Fibroblast of skin of back (primary cell): Measurements from ENCODE around the gene SRP54. TPM values are rescaled to one million over a fixed set of nuclear protein-coding genes. Genes with fewer than 3 reads are reported as not detected.
A peak's percentile ranks its signal among the peaks of the same experiment; 100 is the strongest.
"Not testable (repeated sequence)": the region's sequence is repeated elsewhere in the genome, so short reads cannot be mapped to it uniquely, and the experiment has no call there.

Source experiments
- DNase-seq: peaks from one replicate; pipeline ENCODE4 v3.0.0-alpha.2; 2013
- polyA plus RNA-seq, 2 experiments: library from polyadenylated mRNA; unstranded; fragments of 120-200 nt; gene quantifications; one replicate each; pipeline ENCODE4 v1.2.1, GENCODE V29; 2013; ENCODE audit not compliant: insufficient read length in 2 of 2

The SRP54 gene
- 66.1 TPM for polyA plus RNA-seq (2013, experiment 1 of 2; ENCODE audit: insufficient read length)
- 71.3 TPM for polyA plus RNA-seq (2013, experiment 2 of 2; ENCODE audit: insufficient read length)

DNA sequence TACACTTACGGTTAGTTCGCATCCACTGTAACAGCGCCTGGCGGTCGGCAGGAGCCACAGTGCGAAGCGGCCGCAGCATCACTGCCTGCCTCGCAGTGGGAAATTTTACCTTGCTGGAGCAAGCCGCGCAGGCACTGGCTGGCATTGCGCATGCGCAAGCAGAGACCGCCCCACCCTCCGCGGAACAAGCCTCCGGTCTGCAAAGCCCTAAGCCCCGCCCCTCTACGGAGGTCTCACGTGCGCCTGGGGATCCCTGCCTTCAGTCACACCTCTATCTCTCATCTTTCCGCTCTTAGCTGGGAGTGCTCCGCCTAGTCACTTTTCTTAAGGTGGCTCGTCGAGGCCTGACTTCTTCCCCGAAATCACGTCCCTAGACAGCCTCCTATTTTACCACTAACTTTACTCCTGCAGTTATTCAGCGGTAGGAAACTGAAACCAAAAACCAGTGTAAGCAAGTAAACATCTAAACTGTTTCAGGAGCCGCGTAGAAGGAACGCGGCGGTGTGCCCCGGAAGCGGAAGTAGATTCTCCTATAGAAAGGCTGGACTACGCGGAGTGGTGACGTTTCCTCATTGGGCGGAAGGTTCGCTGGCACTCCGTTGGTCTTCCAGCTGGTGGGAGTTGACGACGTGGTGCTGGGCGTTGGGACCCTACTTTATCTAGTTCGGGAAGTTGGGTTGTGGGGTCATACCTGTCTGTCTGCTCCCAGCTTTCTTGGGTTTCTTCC lies at the start of gene SRP54:
SRP54 (plus strand) TSS at position 572 of the 727 bp plus-strand sequence. CDS start 13,718 bp downstream, outside the sequence.
- peak; percentile 95 for DNase-seq

DNA sequence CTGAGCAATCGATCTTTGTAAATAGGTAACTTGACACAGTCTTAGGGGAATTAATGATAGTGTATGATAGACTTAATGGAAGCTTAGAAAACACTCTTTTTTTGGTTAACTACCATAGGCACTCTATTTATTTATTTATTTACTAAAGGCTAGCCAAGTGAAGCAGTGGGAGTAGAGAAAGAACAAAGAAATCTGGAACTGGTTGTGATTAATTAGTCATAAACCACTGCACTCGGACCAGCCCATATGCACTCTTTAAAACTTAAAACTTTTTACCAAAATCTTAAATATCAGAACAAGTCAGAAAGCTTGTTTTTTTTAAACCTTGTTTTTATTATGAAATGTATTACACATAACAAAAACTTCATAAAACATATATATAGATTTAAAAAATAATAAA lies 49.5 kb upstream of the SRP54 start:
- no peak for DNase-seq

DNA sequence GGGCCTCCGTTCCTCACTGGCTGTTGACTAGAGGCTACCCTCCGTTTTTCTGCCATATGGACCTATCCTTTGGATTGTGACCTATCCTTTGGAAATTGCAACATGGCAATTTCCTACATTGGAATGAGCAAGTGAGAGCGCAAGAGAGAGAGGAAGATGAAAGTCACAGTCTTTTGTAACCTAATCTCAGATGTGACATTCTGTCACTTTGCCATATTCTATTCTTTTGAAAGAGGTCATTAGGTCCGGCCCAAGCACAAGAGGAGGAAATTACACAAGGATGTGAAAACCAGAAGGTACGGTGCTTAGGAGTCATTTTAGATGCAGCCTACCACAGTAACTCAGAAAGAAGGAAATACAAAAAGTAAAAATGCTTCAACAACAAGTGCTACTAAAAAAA lies 47.3 kb upstream of the SRP54 start:
- DNase-seq, result no peak

DNA sequence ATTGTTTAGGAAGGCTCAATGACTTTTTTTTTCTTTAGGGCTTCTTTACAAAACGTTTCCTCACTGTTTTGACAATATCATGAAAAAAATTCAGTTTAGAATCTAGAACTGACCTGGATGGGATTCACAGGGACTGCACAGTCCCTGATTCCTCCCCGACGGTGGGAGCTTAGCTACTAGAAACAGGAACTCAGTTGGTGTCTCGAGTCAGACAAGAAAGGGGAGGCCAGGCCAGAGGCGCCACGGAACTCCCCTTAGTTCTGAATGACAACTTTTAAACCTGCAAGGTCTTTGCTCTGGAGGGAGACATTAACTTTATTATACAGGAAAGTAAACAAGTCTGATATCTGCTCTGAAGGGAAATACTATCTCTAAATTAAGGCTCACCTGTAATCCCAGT lies 45.4 kb upstream of the SRP54 start:
- no peak for DNase-seq

DNA sequence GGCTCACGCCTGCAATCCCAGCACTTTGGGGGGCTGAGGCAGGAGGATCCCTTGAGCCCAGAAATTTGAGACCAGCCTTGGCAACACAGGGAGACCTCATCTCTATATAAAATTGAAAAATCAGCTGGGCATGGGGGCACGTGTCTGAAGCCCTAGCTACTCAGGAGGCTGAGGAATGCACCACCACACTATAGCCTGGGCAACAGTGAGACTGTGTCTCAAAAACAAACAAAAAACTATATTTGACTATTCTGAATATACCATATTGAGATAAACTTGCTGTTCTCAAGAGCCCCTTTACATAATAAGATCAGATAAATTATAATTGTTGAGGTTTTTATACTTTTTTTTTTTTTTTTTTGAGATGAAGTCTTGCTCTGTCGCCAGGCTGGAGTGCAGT lies 44.9 kb upstream of the SRP54 start:
- DNase-seq, result no peak

DNA sequence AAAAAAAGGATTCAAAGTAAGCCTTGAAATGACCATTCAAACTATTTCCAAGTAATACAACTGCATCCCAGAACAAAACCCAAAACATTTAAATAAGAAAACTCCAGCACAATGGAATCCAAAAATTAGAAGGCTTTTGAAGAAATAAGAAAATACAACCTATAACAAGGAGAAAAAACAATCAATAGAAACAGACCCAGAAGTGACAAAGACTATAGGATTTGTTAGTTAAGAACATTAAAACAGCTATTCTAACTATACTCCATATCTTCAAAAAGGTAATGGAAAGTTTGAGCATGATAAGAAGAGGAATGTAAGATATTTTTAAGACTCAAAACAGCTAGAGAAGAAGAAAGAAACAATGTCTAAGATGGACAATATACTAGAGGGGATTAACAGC lies 39.3 kb upstream of the SRP54 start:
- no peak for DNase-seq

DNA sequence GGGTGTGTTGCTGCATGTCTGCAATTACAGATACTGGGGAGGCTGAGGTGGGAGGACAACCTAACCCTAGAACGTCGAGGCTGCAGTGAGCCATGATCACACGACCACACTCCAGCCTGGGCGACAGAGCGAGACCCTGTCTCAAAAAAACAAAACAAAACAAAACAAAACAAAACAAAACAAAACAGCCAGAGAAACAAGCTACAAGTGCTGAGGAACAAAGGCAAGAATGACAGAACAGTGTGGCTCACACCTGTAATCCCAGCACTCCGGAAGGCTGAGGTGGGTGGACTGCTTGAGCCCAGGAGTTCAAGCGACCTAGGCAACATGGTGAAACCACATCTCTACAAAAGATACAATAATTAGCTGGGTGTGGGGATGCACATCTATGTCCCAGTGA lies 38.0 kb upstream of the SRP54 start:
- no peak for DNase-seq

DNA sequence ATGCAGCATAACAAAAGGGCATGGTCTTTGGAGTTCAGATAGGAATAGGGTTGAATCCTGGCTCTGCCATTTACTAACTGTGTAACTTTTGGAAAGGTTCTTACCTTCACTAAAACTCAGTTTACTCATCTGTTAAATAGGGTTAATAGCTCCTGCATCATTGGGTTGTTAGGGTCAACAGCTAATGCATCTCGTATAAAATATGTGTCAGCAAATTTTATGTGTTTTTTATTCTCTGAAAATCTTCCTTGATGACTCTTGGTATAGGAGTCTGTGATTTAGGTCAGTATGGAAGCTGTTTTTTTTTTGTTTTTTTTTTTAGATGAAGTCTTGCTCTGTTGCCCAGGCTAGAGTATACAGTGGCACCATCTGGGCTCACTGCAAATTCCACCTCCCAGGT lies 36.1 kb upstream of the SRP54 start:
- DNase-seq, result no peak

DNA sequence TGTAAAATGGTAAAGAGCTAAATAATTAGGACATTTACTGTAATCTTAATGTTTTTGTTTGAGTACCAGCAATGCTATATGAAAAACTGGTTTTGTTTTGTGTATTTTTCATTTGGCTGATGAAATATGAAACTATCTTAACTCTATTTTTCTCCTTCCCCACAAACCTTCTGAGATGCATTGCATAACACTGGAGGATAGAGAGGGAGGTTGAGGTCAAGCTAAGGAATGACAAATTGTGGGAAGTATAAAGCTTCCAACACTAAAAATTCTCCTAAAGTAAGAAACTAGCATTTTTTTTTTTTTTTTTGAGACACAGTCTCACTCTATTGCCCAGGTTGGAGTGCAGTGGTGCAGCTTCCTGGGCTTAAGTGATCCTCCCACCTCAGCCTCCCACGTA lies 31.5 kb upstream of the SRP54 start:
- peak; percentile 4 for DNase-seq

DNA sequence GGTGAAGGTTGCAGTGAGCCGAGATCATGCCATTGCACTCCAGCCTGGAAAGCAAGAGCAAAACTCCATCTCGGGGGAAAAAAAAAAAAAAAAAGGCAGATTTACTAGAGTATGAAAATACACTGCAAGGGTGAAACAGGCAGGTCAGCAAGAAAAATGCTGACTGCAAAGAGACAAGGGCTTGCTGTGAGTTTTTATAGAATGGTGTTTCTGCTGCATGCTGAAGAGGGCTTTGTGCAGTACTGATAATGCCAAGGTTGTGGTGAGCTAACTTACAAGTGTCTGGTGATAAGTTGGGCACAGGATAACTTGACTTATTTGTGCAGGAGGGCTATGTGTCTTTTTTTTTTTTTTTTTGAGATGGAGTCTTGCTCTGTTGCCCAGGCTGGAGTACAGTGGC lies 25.9 kb upstream of the SRP54 start:
- no peak for DNase-seq

DNA sequence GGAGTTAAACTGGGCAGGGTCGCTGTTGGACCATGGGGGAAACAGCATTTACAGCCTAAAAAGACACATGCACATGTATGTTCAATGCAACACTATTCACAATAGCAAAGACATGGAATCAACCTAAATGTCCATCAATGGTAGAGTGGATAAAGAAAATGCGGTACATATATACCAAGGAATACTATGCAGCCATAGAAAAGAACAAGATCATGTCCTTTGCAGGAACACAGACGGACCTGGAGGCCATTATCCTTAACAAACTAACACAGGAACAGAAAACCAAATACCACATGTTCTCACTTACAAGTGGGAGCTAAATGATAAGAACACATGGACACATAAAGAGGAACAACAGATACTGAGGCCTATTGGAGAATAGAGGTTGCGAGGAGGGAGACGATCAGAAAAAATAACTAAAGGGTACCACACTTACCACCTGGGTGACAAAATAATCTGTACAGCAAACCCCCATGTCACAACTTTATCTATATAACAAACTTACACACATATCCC lies 25.0 kb upstream of the SRP54 start:
- DNase-seq, result no peak

DNA sequence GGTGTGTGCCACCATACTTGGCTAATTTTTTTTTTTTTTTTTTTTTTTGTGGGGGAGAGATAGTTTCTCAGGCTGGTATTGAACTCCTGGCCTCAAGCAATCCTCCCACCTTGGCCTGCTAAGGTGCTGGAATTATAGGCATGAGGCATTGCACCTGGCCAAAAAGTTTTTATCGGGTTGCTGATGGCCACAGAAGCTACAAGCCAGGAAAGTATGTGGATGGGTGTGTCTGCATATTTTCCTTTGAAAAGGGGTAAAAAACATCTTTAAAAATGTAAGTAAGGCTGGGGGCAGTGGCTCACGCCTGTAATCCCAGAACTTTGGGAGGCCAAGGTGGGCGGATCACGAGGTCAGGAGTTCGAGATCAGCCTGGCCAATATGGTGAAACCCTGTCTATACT lies 20.7 kb upstream of the SRP54 start:
- DNase-seq, result not testable (repeated sequence)

DNA sequence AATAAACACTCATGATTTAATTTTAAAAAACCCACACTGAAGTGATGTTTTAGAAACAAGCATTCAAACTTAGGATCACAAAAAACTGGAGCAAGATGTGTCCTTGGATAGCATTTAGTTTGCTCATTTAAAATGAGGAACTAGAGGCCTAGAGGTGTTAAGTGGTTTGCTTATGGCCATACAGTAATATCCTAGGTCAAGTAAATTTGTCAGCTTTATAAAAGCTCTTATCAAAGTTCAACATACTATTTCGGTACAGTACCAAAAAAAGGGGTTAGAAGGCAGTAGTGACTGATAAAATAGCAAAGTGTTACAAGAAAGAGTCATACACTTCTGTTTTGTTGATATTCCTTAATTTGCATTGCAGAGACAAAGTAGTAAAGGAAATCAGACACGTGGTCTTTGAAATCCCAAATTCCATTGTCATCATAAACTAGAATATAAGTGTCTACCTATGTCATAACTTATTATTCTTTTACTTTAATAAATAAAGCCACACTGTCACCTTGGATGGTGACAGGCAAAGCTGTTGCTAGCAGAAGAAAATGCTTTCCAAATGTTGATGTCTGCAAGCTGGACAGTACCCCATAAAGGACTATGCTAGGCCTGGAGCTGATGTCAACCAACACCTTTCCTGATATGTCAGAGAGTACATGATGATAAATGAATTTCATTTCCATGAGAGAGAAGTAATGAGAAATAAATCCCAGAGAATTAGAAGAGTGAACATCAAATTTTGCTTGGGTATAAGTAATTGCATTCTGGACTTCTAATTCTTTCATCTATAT lies 17.6 kb upstream of the SRP54 start:
- no peak for DNase-seq

DNA sequence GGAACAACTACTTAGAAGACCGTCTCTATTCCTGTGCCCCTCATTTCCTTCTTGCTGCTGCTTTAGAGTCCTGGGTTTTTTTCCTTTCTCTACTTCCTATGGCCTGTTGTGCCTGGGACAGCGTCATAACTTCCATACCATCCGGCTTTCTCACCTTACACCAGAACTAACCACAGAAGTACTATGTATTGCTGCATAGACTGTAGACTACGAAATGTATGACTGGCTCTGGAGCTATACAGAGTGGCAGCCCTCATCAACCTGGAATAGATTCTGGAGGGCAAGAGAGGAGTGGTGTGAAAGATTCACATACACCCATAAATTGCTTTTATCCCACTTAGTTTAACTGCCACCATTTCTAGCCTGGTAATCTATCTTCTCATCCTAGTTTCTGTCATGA lies 16.9 kb upstream of the SRP54 start:
- DNase-seq, result no peak

DNA sequence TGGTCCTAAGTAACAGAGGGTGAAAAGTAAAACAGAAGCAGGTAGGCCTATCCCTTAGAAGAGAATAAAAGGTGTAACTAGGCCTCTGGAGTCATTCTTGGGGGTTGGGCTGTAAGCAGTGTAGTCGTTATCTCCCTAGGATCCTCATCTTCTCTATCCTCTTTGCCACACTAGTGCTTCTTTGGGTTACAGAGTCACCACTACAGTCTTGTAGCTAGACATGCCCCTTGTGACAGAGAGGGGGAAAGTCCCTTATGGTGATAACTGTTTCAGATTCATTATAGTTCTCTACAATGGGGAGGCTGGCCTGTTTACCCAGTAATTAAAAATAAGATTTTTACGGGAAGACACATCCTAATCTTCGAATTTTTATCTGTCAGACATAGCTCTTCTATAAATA lies 16.4 kb upstream of the SRP54 start:
- no peak for DNase-seq

DNA sequence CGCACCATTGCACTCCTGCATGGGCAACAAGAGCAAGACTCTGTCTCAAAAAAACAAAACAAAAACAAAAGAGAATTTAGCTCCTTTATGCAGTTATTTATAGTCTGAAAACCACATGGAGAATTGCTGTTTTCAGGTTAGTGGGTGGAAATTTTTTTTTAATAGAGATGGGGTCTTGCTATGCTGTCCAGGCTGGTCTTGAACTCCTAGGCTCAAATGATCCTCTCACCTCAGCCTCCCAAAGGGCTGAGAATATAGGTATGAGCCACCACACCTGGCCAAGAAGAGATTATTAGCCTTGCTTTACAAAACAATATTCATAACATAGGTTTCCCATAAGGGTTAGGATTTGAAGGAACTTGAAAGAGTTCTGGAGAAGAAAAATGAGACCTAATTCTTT lies 12.1 kb upstream of the SRP54 start:
- DNase-seq, result no peak

DNA sequence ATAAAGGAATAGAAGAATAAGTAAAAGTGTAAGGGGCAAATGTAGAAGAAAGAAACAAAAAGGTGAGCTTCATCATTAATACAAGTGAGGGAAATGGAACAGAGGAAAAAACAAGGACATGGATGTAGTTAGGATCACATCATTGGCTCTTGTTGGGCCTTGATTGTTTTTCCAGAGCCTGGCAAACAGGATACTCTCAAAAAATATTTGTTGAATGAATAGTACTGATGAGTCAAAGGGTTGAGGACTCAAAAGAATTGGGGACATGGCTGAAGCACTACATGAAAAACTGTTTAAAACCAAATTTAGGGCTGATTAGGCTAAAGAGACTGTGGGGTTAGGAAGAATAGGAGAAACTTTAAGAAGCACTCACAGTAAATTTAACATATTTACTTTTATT lies 11.4 kb upstream of the SRP54 start:
- DNase-seq, result peak; percentile 70

DNA sequence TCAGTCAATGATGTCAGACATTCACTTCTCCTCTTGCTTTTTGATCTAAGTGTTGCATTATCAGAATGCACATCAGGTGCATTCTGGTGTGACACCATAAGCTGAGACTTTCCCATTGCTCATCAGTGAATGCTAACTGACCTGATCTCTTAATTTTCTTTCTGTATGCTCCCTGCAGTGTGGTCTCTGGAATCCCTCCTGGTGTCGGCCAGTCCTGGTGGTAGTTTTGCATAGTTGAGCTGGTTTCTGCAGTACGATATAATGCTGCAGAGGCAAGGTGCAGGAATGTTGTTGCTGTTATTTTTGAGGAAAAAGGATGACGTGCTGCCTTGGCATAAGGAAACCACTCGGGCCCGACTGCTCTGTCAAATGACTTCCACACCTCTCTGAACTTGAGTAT lies 11.0 kb upstream of the SRP54 start:
- peak; percentile 16 for DNase-seq

DNA sequence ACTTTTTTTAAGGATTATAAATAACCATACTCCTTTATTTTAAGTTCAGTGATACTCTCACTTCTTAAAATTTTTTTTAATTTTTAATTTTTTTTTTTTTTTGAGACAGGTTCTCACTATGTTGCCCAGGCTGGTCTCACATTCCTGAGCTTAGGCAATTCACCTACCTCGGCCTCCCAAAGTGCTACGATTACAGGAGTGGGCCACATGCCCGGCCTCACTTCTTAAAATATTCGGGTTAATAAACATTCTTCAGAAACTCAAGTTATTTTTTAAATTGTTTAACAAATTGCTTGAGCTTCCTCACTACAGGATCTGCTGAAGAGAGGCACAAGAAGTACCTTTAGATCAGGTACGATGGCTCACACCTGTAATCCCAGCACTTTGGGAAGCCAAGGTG lies 4.3 kb upstream of the SRP54 start:
- no peak for DNase-seq

DNA sequence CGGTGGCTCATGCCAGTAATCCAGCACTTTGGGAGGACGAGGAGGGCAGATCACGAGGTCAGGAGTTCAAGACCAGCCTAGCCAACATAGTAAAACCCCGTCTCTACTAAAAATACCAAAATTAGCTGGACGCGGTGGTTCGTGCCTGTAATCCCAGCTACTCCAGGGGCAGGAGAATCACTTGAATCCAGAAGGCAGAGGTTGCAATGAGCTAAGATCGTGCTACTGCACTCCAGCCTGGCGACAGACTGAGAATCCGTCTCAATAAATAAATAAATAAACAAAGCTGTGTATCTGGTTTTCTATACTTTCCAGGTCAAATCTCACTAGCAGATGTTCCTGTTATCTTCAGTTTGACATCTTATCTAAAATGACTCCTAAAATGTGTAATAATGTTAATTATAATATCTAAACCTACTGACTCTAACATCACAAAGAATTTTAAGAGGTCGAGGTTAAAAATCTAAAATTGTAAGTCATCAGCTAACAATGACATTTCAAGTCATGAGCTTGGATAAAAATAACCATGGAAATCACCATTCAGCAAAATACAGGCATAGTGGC lies 2.4 kb upstream of the SRP54 start:
- no peak for DNase-seq

DNA sequence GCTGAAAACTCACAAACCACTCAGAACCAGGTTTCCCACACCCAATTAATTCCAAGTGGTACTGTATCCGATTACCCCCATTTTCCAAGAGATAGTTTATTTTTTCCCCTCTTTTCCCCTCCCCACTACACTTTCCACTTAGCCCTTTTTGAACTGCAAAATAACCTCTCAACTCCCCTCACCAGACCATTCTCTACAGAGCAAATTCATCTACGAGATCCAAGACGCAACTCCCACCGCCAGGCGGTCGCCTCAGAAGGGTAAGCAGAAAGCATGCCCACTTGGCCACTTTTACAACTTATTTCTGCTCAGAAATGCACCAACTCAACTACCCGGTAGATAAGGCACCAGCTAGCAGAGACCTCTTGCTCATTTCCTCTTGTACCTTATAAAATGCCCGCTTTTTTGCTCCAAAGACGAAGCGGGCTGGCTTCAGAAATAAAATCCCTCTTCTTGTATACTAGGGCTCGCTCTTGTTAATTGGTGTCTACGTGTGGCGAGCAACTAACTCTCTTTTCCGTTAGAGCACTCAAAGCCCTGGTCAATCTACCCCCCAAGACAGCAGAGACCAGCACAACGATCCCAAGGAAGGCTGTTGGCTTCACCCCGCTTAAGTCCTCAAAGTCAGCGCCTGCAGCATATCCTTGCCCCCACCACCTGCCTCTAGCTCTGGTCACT lies 910 bp upstream of the SRP54 start:
- DNase-seq, result peak; percentile 52

DNA sequence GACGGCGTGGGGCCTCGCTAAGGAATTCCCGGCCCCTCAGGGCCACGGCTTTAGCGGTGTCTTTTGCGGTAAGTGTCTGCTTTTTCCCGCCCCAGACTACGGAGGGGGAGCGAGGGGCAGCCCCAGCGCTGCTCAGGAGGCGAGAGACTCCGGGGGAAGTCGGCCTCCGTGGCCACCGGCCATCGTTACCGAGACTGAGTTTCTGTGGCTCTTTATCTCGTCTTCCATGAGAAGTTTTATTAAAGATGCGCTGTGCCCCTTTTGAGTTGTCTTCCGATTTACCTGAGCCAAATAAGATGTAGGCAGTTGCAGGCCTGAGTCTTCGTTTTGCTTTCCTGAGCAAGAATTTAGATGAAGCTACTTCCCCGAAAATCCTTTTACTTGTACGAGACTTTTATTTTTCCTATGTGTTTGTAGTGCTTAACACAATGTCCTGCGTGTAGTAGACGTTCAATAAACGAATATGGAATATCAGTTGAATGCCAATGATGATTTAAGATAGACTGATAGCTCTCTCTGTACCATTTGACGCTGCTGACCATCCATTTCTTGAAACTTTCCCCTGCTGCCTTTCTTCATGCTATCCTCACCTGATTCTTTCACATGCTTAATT lies 462 bp downstream of the SRP54 start:
- no peak for DNase-seq

DNA sequence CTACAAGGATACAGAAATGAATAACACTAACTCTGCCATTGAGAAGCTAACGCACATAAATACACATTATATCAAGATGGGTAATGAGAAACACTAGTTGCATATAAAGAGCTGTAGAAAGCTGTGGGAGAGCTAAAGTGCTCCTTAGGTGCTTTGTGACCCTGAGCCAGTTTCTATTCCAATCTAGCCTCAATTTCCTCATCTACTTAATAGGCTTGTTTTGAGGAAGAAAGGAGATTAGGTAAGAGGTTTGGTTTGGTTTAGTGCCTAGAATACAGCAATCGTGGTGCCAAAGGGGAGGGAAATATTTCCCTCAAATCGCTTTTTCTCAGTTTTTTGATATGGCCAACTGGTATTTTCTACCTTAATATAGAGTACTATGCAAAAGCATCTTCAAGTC lies 994 bp downstream of the SRP54 start:
- DNase-seq, result no peak
